NOMO-1 treated with dmso at 0.1 percent for 144 hours (cell line): ENCODE results near the gene PRLR.

Source experiments
- DNase-seq: peaks from one replicate; lab custom pipeline; 2025; ENCODE audit not compliant: unreplicated experiment; lab: John Stamatoyannopoulos, UW

Gene PRLR

DNA sequence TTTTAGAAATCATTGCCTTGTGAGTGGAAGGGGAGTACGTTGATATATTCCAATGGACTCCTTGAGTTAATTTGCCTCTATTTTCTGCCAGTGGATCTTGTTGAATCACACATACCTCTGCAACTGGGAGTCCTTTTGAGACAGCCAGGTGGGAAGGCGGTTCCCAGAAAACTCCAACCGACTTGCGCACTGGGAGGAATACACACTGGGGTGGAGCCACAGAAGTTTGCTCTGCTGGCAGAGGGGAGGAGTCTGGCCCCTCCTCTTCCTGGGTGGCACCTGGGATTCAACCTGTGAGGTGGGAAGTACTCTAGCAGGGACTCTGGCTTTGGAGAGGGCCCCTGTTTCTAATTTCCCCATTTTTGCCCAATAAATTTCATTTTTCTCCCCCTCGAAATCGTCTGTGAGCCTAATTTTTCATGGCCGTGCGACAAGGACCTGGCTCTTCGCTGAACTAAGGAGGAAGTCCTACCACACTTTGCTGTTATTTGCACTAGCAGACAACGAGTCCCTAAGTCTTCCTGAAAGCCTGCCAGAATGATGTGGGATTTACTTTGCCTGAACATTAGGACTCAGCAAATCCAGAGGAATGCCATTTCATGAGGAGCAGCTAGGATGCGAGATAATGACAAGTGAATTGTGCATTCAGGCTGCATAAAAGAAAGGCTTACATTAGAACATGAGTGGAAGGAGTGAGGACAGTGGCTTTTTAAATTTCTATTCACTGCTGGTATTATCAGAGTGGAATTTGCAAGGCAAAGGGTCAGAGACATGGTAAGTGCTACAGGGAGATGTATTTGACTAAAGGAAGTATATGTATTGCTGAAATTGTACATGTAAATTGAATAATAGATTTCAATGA is 67.2 kb downstream of the PRLR start:
- no peak for DNase-seq

DNA sequence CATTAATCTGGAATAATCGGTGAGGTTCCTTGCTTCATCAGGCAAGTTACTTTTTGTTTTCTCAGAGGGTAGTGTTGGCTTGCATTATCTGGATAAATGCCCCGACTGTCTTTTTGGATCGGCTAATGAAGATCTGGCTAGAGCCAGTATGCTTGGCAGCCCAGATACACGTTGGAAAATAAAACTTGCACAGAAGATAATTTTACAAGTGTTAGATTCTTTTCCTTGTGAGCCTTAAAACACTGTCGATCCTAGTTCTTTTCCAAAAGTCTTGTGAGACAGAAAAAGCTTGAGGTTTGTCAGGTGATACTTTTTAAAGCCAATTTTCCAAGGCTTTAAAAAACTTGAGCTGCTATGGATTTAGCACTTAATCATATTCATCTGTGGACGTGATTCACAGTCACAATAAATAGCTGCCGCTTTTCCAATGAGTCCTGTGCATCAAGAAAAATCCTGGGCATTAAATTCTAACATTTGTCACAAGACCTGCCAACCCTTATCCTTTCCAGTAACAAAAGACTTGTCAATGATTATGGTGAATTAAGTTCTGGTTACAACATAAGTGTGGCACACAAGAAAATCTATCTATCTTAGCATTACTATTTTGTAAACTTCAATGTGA is 68.5 kb downstream of the PRLR start:
- DNase-seq: no peak

DNA sequence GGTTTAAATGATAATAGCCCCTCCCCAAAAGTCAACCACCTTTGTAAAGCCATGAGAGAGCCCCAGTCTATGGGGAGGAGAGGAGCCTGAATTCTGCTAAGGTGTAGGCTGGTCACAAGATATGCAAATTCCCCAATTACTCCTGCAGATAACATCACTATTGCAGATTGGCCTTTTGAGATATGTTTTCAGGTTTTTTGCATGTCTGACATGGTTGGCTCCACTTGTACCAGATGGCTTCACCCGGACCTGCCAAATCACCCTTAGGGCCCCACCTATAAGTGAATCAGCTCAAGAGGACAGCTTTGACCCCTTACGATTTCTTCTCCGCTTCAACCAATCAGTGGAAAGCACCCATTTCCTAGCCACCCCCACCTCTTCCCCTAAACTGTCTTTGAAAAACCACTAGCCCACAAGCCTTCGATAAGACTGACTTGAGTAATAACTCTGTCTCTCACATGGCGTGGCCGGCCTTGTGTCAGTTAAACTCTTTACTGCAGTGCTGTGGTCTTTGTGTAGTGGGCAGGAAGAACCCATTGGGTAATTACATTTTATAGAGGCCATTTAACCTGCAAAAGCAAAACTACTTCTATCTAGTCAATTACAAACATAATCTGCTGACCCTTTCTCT is 69.7 kb downstream of the PRLR start:
- DNase-seq: peak; percentile 88

DNA sequence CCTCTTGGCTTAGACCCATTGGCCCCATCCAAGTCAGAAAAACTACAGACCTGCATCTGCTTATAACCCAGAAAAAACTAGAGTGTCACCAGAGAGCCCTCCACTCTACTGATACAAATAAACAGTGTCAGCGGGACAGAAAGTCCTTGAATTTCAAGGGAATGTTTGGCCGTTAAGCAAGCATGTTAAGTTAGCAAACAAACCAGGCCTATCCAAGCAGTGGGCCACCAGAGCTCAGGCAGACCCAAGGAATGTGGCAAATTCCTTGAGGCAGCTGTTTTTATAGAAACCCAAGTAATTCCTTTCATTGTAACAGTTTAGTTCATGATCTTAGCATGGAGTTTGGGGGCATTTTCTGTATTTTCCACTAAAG is 70.9 kb downstream of the PRLR start:
- no peak for DNase-seq

DNA sequence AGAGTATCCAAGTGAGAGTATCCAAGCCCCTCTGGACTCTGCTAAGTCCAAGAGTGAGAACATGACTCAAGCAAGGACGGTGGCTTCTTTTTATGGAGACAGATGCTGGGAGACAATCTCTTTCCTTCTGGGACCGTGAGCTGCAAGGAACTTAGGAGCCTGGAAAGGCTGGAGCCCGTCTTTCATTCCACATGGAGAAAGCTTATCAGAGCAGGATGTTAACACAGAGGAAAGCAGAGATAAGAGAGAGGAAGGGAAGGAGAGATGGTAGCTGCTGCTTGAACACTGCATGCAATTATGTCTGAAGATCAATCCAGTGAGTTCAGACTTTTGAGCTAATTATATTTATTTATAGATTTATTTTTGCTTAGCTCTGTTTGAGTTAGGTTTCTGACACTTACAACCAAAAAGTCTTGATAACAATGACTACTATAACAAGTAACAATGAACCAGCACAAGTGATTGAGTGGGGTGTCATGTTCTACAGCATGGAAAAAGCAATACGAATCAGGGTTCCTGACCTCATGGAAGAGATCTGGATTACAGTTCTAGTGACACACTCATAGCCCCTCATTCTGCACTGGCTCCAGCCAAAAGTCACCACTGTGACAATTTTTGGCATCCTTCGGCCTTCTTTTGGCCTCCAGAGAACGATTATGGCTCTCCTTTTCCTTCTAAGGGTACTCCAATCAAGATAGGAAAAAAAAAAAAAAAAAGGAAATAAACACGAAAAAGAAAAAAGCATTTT is 71.5 kb downstream of the PRLR start:
- DNase-seq: no peak

DNA sequence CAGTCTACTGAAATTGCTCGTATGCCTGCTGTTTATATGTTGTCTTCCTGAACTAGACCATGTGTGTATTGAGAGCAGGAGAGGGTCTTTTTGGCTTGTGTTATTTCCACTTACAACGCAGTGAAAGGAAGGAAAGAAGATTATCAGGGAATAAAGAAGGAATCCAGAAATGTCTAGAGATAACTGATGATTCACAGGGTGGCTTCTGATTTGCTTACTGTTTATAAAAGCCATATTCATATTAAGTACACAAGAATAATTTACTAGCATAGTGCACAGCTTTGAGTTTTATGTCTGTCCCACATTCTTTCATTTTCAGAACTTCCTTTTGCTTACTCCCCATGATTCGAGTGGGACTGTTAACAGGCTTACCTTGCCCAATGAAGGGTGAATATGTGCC is 72.1 kb downstream of the PRLR start:
- no peak for DNase-seq

DNA sequence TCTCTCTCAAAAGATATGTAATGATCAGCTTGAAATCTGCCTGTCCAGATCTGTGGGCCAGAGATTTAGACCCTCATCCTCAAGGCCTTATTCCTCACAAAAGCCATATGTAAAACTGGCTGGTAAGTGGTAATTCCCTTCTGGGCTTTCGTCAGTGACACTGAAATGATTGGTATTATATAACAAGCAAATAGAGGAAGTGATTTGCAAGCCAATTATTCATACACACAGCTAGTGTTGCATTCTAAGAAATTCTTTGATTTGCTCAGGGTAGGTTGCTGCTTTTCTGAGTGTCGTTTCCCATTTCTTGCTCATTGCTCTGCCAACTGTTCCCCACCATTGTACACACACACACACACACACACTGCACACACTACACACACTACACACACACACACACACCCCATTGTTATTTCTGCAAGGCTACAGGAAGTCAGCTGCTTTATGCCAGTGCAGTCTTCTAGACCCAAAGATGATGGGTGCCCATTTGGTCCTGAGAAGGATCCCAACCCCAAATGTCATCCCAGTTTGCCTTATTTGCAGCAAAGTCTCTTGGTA is 76.8 kb downstream of the PRLR start:
- DNase-seq: peak; percentile 31

DNA sequence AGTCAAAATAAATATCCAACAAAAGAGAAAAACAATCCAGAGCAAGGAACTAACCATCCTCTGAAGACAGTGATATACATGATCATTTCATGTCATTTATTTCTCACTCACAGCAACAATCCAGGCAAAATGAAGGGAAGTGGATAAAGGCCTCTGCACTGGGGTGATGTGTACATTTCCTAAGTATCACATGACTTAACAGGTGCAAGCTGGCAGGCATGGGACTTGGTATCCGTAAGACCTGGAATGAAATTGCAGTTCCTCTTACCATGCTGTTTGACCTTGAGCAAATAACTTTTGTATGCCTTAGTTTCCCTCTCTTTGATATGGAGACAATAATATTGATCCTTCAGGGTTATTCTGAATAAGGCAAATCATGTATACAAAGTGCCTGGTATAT is 77.6 kb downstream of the PRLR start:
- DNase-seq: no peak

DNA sequence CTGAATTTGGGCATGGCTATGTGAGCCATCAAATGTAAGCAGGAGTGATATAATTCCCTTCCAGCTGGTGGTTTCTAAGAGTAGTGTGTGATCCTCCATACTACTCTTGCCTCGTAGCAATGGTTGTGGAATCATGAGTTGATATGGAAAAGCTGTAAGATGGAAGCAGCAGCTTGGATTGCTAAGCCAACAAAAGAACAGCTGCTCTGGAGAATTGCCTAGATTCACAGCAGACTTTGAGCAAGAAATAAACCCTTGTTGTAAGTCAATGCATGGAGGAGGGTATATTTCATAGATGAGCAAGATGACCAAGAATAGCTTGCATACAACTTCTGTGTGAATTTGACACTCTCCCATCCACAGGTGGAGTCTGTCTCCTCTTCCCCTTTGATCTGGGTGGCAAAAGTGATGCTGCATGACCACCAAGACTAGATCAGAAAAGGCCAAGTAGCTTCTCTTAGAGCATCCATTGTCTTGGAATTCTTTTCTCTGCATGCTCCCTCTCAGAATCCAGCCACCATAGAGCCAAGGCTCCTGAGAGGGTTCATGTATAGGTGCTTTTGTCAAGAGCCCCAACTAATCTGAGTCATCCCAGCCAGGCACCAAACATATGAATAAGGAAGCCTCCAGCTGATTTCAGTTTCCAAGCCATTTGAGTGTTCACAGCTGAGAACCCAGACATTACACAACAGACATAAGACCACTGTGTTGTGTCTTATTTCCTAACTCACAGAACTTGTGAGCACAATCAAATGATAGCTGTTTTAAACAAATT is 79.0 kb downstream of the PRLR start:
- peak; percentile 26 for DNase-seq

DNA sequence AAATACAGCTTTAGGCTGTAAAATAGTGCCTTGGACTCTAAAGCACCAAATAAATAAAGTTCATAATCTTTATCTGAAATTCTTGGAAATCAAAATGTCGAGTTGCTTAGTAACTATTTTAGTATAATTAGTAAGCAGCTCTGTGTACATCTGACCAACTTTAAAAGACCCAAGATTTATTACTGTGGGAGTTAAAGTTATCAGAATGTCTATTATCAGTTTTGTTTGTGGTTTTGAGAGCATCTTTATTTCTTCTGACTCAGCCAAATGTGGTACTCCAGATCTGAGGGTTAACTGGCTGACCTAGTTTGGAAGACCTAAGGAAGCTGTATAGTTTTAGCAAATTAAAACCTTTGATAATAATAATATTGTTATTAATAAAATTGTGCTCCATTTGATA is 81.2 kb downstream of the PRLR start:
- no peak for DNase-seq

DNA sequence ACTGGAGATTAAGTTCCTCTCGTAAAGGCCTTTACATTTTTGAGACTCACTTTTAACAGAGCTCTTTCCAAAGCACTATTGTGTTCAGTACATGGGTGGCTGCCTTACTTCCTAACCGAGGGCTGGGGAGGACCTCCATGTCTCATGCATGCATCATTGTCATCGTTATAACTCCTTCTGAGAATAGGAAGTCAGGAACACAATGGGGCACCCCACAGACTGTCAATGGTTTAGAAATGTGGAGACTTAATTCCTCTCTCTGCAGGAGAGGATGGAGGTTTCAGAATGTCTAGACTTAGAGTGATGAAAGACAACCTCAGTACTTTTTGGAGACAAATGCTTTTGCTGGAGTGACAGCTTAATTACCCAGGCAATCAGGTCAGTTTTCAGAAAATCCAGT is 83.9 kb downstream of the PRLR start:
- DNase-seq: no peak

DNA sequence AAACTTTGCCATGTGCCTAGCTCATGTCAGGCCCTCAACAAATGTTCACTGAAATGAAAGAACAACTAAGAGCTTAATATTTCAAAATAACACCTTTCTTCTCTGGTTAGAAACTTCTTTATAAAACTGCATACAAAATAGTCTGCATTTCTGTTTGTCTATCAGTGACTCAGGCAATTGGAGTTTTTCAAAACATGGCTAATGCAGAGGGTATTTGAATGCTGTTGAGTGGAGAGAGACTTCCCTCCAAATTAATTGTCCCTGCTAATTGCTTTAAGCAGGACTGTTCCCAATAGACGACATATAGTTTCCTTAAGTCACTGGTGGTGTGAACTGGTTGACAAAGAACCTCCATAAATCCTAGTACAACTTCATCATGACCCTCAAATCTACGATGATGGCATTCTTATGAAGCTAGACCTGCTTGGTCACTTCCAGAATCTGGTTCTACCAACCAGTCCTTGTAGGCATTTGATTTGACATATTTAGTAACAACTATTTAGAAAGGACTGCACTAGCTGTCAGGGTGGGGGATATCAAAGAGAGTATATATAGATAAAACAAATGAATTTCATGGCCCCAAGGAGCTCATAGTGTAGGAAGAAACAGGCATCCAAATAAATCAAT is 84.5 kb downstream of the PRLR start:
- no peak for DNase-seq

DNA sequence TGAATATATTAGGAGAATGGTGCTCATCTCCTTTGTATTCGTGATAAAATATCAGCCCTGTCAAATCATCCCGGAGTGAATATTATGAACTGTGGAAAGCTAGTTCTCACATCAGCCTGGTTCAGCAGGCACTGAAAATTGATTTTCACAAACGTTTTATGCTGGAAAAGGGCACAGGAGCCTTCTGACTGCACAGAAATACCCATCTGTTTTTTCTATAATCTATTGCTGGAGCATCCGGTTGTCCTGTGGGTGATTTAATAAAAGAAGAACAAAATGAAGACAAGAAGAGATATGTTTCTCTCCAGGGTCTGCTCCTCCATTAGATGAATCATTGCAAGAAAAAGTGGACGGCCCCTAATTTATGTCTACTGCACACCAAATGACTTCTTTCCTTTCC is 85.3 kb downstream of the PRLR start:
- DNase-seq: no peak

DNA sequence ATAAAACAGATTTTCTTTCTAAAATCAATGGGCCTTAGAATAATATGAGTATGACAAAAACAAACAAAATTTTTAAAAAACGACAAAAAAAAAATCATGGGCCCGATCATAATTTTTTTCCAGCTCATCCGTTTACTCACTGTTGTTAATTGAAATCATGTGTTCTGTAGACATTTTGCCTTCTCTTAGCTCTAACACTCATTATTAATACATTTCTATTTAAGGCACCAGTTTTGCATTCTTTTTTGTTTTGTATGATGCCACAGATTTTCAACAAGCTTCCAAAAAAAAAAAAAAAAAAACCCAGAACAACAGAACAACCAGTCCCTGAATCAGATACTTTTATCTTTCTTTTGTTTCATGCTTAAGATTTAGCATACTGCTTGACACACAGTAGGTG is 86.4 kb downstream of the PRLR start:
- DNase-seq: no peak

DNA sequence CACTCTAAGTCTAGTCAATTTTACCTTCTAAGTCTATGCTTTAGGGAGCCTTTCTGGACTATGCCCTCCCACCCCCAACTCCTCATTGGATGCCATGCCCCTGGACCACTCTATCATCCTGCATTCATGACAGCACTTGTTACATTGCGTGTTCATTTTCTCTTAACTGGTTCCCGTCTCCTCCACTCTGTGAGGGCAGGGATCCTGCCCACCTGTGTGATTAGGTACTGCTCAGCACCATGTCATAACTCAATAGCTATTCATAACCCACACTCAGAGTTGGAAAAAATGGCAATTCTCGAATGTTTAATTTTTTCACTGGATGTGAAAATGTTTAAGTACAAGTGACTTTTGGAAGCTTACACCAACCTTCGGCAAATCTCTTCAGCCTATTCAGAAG is 88.5 kb downstream of the PRLR start:
- DNase-seq: no peak

DNA sequence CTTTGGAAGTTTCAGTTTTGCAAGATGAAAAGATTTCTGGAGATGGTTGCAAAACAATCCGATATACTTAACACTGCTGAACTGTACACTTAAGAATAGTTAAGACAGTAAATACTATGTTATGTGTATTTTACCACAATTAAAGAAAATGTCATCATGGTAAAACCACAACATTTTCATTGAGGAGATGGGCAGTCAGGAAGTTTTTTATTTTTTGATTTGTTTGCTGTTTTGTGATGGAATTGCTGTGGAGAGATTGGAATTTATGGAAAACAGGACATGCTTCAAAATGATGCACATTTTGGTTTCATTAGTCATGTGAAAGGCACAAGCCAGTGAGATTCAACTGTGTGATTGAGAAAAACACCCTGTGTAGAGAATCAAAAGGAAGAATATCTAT is 92.1 kb downstream of the PRLR start:
- no peak for DNase-seq

DNA sequence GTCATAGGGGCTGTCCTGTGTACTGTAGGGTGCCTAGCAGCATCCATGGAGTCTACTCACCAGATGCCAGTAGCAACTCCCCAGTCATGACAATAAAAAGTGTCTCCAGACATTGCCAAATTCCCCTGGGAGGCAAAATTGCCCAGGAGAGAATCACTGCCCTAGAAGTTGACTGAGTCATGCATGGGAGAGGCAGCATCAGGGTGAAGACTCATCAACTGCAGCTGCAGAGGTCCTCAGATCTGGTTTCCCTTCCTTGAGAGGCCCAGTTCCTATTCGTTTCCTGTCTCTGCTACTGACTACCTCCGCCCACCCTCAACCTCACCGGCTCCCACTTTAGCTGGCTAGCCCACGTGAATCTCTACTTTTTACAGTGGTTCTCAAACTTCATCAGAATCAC is 93.9 kb downstream of the PRLR start:
- no peak for DNase-seq

DNA sequence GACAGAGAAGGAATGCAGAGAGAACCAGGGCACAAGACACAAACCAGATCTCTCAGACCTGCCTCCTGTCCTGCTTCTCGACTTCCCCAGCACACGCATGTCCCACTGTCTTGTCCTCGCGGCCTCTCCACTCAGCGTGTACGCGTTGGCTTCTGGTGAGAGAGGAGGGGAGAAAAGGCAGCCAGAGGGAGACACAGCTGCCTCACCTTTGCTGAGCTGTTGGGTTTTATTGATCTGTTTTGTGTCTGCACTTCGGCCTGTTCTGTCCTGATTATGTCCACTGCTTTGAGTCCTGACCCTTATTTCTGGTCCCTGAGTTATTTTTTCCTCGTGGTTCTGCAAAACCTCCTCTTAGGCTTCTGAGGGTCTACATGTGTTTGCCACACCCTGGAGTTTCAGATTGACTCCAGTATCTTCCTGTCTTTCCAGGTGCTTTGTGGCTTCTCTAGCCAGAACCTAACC is 95.0 kb downstream of the PRLR start:
- no peak for DNase-seq

DNA sequence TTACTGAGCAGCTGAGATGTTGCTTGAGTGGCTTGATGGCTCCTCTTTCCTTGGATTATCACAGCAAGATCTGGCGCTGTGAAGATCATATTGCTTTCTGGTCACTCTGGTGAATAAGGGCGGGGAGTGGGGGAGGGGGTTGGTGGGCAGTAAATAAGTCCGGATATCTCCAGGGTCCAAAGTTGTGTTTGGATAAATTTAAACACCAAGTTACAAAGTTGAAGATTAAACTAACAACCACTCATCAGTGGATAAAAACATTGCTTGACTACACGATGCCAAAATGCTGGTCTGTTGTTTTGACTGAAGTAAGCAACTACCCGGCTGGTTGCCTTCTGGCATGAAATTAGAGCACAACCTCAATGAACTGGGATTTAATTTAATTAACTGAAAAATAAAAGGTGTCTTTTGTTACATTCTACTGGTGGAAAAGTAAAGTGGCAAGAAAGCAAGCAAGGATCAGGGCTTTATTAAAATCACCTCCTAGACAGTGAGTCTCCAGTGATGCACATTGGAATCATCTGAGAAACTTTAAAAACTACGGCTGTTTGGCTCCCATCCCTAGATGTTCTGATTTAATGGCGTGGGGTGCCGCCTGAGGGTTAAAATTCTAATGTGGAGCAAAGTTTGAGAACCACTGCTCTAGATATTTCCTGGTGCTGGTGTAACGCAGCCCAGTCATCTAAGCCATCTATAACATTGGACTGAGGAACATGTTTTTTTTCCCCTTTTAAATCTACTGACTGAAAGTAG is 95.8 kb downstream of the PRLR start:
- DNase-seq: no peak
